WTC11 (cell line): Measurements from ENCODE around the gene HECW1. TPM values are rescaled to one million over a fixed set of nuclear protein-coding genes. Genes with fewer than 3 reads are reported as not detected.

Source experiments
- ATAC-seq: fragments of 200-7000 bp; cut with Tn5 transposase; 2 replicates; pipeline ENCODE4 v1.10.0; 2021; ENCODE audit warnings: mild to moderate bottlenecking, moderate library complexity
- CTCF ChIA-PET: fragments of 300-600 bp; sonication (Branson Sonifier 250); formaldehyde crosslinking; loops from one replicate; lab custom pipeline; 2021; ENCODE audit warnings: antibody characterized with exemption; lab: Charles Lee
- POLR2A ChIA-PET: fragments of 350-600 bp; sonication (Branson Sonifier 250); formaldehyde crosslinking; loops from one replicate; lab custom pipeline; 2021; ENCODE audit warnings: antibody characterized with exemption; lab: Charles Lee
- DNase-seq: peaks from one replicate; pipeline ENCODE4 v3.0.0; 2021; ENCODE audit warnings: low spot score
- H3K27ac Mint-ChIP-seq: 2 replicates; pipeline ENCODE4 v1.8.0; 2021; ENCODE audit warnings: mixed read lengths
- H3K27me3 Mint-ChIP-seq: 2 replicates; pipeline ENCODE4 v1.8.0; 2021; ENCODE audit warnings: low read depth, mild to moderate bottlenecking, moderate library complexity, mixed read lengths
- H3K36me3 Mint-ChIP-seq: 2 replicates; pipeline ENCODE4 v1.8.0; 2021; ENCODE audit warnings: mixed read lengths
- H3K4me1 Mint-ChIP-seq: 2 replicates; pipeline ENCODE4 v1.8.0; 2022; ENCODE audit warnings: mixed read lengths
- H3K4me3 Mint-ChIP-seq: 2 replicates; pipeline ENCODE4 v1.8.0; 2021; ENCODE audit warnings: mild to moderate bottlenecking, moderate library complexity, mixed read lengths
- H3K9me3 Mint-ChIP-seq: 2 replicates; pipeline ENCODE4 v1.8.0; 2021; ENCODE audit warnings: mixed read lengths
- AFF4 ChIP-seq: sonication (generic); formaldehyde crosslinking; IDR thresholded peaks from 2 replicates; pipeline ENCODE4 v1.8.1; 2023; ENCODE audit warnings: mild to moderate bottlenecking, missing genetic modification reagents, borderline replicate concordance
- ATF1 ChIP-seq: sonication (generic); formaldehyde crosslinking; IDR thresholded peaks from 2 replicates; pipeline ENCODE4 v1.8.1; 2023; ENCODE audit warnings: mild to moderate bottlenecking, moderate library complexity, missing genetic modification reagents
- CREM ChIP-seq: sonication (generic); formaldehyde crosslinking; IDR thresholded peaks from 2 replicates; pipeline ENCODE4 v1.8.1; 2022; ENCODE audit warnings: mild to moderate bottlenecking, missing genetic modification reagents, moderate library complexity
- E2F4 ChIP-seq: sonication (generic); formaldehyde crosslinking; IDR thresholded peaks from 2 replicates; pipeline ENCODE4 v1.8.1; 2022; ENCODE audit warnings: low read depth, mild to moderate bottlenecking, moderate library complexity, missing genetic modification reagents, borderline replicate concordance
- ERG ChIP-seq: fragments of 250-450 bp; sonication (Bioruptor Pico); IDR thresholded peaks from 2 replicates; pipeline ENCODE4 v1.8.0; 2021; ENCODE audit warnings: mild to moderate bottlenecking
- ETV6 ChIP-seq: sonication (generic); formaldehyde crosslinking; IDR thresholded peaks from 2 replicates; pipeline ENCODE4 v1.8.1; 2022; ENCODE audit warnings: mild to moderate bottlenecking, missing genetic modification reagents
- FOXJ3 ChIP-seq: sonication (generic); formaldehyde crosslinking; IDR thresholded peaks from 2 replicates; pipeline ENCODE4 v1.9.0; 2021; ENCODE audit warnings: missing genetic modification reagents, mild to moderate bottlenecking, borderline replicate concordance
- JUN ChIP-seq: sonication (generic); formaldehyde crosslinking; IDR thresholded peaks from 2 replicates; pipeline ENCODE4 v1.8.0; 2023; ENCODE audit warnings: mild to moderate bottlenecking, missing genetic modification reagents
- MAX ChIP-seq: sonication (generic); formaldehyde crosslinking; IDR thresholded peaks from 2 replicates; pipeline ENCODE4 v1.8.0; 2022; ENCODE audit warnings: mild to moderate bottlenecking, missing genetic modification reagents
- MXD4 ChIP-seq: fragments of 250-450 bp; sonication (Bioruptor Pico); IDR thresholded peaks from 2 replicates; pipeline ENCODE4 v1.8.0; 2021; ENCODE audit warnings: mild to moderate bottlenecking, moderate library complexity, borderline replicate concordance
- NFYB ChIP-seq: sonication (generic); formaldehyde crosslinking; conservative IDR thresholded peaks from 2 replicates; pipeline ENCODE4 v1.8.0; 2022; ENCODE audit warnings: low read depth, missing genetic modification reagents
- NR3C1 ChIP-seq: sonication (generic); formaldehyde crosslinking; conservative IDR thresholded peaks from 2 replicates; pipeline ENCODE4 v1.8.1; 2023; ENCODE audit warnings: low read depth, mild to moderate bottlenecking, missing genetic modification reagents
- OVOL2 ChIP-seq: fragments of 250-450 bp; sonication (Bioruptor Pico); IDR thresholded peaks from 2 replicates; pipeline ENCODE4 v1.9.0; 2021; ENCODE audit warnings: mild to moderate bottlenecking, borderline replicate concordance
- RELA ChIP-seq: sonication (generic); formaldehyde crosslinking; IDR thresholded peaks from 2 replicates; pipeline ENCODE4 v1.8.1; 2022; ENCODE audit warnings: missing genetic modification reagents, mild to moderate bottlenecking, borderline replicate concordance
- RORB ChIP-seq: fragments of 250-450 bp; sonication (Bioruptor Pico); IDR thresholded peaks from 2 replicates; pipeline ENCODE4 v1.9.0; 2021; ENCODE audit warnings: mild to moderate bottlenecking
- STAT6 ChIP-seq: sonication (generic); formaldehyde crosslinking; conservative IDR thresholded peaks from 2 replicates; pipeline ENCODE4 v1.8.1; 2023; ENCODE audit warnings: mild to moderate bottlenecking, low read depth, missing genetic modification reagents, moderate library complexity
- TCF7 ChIP-seq: sonication (generic); formaldehyde crosslinking; IDR thresholded peaks from 2 replicates; pipeline ENCODE4 v1.8.0; 2022; ENCODE audit warnings: mild to moderate bottlenecking, low read depth, missing genetic modification reagents, moderate library complexity
- TEAD4 ChIP-seq: sonication (generic); formaldehyde crosslinking; IDR thresholded peaks from 2 replicates; pipeline ENCODE4 v1.8.0; 2022; ENCODE audit warnings: mild to moderate bottlenecking, missing genetic modification reagents
- ZNF121 ChIP-seq: sonication (generic); formaldehyde crosslinking; IDR thresholded peaks from 2 replicates; pipeline ENCODE4 v1.8.0; 2023; ENCODE audit warnings: missing genetic modification reagents
- total RNA-seq: library from RNA; stranded (reverse); gene quantifications from 3 replicates; pipeline ENCODE4 v1.2.3, GENCODE V29; 2021

The HECW1 gene
- total RNA-seq, 1 experiment from 2014 or later: 6.1 TPM

- no peak for TF ChIP-seq STAT6 (CRISPR knock-in tag)
- TF ChIP-seq OVOL2 (CRISPR knock-in tag): no peak
These were observed 463.1 kb downstream of the HECW1 start (continued) for GRCh38 chr7:43575506-43575905.

- Mint-ChIP-seq H3K36me3 (peaks cover 21% of the 10 kb centered on the region), H3K27ac (no peak overlapping the region), H3K27me3 (no peaks in the 10 kb centered on the region), H3K4me3 (no peak overlapping the region), H3K9me3 (peaks cover 22% of the 10 kb centered on the region), H3K4me1 (peaks cover 14% of the 10 kb centered on the region)
- ATAC-seq (no peak), DNase-seq (no peak)
- ChIA-PET POLR2A (no interaction called here), CTCF (no interaction called here)
- no peak for TF ChIP-seq TCF7 (CRISPR knock-in tag)
These were observed 463.8 kb downstream of the HECW1 start for GRCh38 chr7:43576241-43576640.

- Mint-ChIP-seq H3K4me3 (no peak overlapping the region), H3K27ac (peak overlapping the region; percentile 37; the same call in 1 of the 2 replicates), H3K4me1 (peaks cover 22% of the 10 kb centered on the region), H3K9me3 (peaks cover 22% of the 10 kb centered on the region), H3K27me3 (no peaks in the 10 kb centered on the region), H3K36me3 (peaks cover 21% of the 10 kb centered on the region)
- CTCF ChIA-PET: no interaction called here
- DNase-seq: peak; percentile 31
- POLR2A ChIA-PET: no interaction called here
- ATAC-seq: peak; percentile 79
- no peak for TF ChIP-seq JUN
- TF ChIP-seq NFYB (CRISPR knock-in tag): no peak
- no peak for TF ChIP-seq CREM (CRISPR knock-in tag)
- TF ChIP-seq TEAD4 (CRISPR knock-in tag): no peak
- no peak for TF ChIP-seq ATF1 (CRISPR knock-in tag)
- TF ChIP-seq E2F4 (CRISPR knock-in tag): no peak
- TF ChIP-seq RORB (CRISPR knock-in tag): no peak
- no peak for TF ChIP-seq FOXJ3
- no peak for TF ChIP-seq OVOL2 (CRISPR knock-in tag)
- TF ChIP-seq ERG (CRISPR knock-in tag): no peak
- no peak for TF ChIP-seq ZNF121
- no peak for TF ChIP-seq TCF7 (CRISPR knock-in tag)
These were observed 465.1 kb downstream of the HECW1 start for GRCh38 chr7:43577485-43577951.

GRCh38 chr7:43582503-43583423, 470.3 kb downstream of the HECW1 start, which contains the start of gene STK17A:
Gene STK17A, plus strand, starts transcription at chr7:43583108. Its CDS starts 136 bp downstream, at chr7:43583244.
- POLR2A ChIA-PET: interaction anchor here (0.5 to 1.5 kb wide), 22 partner anchors 10 to 527 kb away, joined by 3 to 7 read pairs (median 3); partner anchors contain the start of genes BLVRA, COA1 and MRPS24
- Mint-ChIP-seq H3K36me3 (peaks cover 18% of the 10 kb centered on the region), H3K27ac (no peak within 1 kb of the TSS), H3K4me3 (peak within 1 kb of the TSS; percentile 85), H3K27me3 (peaks cover 8% of the 10 kb centered on the region), H3K9me3 (peaks cover 17% of the 10 kb centered on the region), H3K4me1 (peaks cover 41% of the 10 kb centered on the region)
- ATAC-seq (peak; percentile 93), DNase-seq (peak; percentile 92)
- CTCF ChIA-PET: interaction anchor here (0.5 to 4.2 kb wide), 125 partner anchors 9 to 1642 kb away, joined by 3 to 95 read pairs (median 6); partner anchors contain the start of genes BLVRA, COA1, MRPL32 and MRPS24
- no peak for TF ChIP-seq ETV6 (CRISPR knock-in tag)
- no peak for TF ChIP-seq RELA (CRISPR knock-in tag)
- no peak for TF ChIP-seq MXD4 (CRISPR knock-in tag)
- no peak for TF ChIP-seq NR3C1
- TF ChIP-seq MAX: peak; percentile 55; the same call in 1 of the 2 replicates
- TF ChIP-seq AFF4 (CRISPR knock-in tag): no peak
